ENCODE results near the gene TARDBP.

DNA sequence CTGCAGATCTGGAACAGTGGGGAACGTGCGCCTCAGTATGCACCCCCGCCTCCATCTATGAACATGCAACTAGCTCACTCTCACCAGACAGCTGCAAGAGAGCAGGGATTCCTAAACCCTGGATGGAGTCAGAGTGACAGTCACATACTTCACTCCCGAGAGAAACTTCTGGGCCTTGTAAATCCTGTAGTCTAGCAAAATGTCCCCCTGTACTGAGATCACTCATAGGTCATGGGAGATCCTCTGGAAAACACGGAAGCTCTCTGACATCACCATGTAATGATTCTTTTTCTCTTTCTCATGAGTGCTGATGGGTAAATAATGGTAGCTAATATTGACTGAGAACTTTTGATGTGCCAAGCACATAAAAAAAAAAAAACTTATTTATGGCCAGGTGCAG lies 23.4 kb upstream of the TARDBP start:
- TF ChIP-seq EZH2 (IDR thresholded peaks at IDR 0.05; ENCODE audit: low read depth, unreplicated experiment) (no peak), EZH2phosphoT487 (IDR thresholded peaks at IDR 0.05; ENCODE audit: unreplicated experiment) (no peak), JUNB (IDR thresholded peaks at IDR 0.05; ENCODE audit: unreplicated experiment) (no peak), POLR2AphosphoS5 (IDR thresholded peaks at IDR 0.05; ENCODE audit: low read depth) (no peak), STAT1 (IDR thresholded peaks at IDR 0.05; ENCODE audit: unreplicated experiment) (no peak), ZNF331 (CRISPR knock-in tag; IDR thresholded peaks at IDR 0.05; ENCODE audit: low read depth) (no peak)
- TF ChIP-seq, protein P1, sequence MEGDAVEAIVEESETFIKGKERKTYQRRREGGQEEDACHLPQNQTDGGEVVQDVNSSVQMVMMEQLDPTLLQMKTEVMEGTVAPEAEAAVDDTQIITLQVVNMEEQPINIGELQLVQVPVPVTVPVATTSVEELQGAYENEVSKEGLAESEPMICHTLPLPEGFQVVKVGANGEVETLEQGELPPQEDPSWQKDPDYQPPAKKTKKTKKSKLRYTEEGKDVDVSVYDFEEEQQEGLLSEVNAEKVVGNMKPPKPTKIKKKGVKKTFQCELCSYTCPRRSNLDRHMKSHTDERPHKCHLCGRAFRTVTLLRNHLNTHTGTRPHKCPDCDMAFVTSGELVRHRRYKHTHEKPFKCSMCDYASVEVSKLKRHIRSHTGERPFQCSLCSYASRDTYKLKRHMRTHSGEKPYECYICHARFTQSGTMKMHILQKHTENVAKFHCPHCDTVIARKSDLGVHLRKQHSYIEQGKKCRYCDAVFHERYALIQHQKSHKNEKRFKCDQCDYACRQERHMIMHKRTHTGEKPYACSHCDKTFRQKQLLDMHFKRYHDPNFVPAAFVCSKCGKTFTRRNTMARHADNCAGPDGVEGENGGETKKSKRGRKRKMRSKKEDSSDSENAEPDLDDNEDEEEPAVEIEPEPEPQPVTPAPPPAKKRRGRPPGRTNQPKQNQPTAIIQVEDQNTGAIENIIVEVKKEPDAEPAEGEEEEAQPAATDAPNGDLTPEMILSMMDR (conservative IDR thresholded peaks at IDR 0.05; ENCODE audit: low read depth in 2 of 2), result no peak
- TF ChIP-seq, protein P2, sequence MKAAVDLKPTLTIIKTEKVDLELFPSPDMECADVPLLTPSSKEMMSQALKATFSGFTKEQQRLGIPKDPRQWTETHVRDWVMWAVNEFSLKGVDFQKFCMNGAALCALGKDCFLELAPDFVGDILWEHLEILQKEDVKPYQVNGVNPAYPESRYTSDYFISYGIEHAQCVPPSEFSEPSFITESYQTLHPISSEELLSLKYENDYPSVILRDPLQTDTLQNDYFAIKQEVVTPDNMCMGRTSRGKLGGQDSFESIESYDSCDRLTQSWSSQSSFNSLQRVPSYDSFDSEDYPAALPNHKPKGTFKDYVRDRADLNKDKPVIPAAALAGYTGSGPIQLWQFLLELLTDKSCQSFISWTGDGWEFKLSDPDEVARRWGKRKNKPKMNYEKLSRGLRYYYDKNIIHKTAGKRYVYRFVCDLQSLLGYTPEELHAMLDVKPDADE (IDR thresholded peaks at IDR 0.05), result no peak
- TF ChIP-seq, protein P3, sequence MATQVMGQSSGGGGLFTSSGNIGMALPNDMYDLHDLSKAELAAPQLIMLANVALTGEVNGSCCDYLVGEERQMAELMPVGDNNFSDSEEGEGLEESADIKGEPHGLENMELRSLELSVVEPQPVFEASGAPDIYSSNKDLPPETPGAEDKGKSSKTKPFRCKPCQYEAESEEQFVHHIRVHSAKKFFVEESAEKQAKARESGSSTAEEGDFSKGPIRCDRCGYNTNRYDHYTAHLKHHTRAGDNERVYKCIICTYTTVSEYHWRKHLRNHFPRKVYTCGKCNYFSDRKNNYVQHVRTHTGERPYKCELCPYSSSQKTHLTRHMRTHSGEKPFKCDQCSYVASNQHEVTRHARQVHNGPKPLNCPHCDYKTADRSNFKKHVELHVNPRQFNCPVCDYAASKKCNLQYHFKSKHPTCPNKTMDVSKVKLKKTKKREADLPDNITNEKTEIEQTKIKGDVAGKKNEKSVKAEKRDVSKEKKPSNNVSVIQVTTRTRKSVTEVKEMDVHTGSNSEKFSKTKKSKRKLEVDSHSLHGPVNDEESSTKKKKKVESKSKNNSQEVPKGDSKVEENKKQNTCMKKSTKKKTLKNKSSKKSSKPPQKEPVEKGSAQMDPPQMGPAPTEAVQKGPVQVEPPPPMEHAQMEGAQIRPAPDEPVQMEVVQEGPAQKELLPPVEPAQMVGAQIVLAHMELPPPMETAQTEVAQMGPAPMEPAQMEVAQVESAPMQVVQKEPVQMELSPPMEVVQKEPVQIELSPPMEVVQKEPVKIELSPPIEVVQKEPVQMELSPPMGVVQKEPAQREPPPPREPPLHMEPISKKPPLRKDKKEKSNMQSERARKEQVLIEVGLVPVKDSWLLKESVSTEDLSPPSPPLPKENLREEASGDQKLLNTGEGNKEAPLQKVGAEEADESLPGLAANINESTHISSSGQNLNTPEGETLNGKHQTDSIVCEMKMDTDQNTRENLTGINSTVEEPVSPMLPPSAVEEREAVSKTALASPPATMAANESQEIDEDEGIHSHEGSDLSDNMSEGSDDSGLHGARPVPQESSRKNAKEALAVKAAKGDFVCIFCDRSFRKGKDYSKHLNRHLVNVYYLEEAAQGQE (IDR thresholded peaks at IDR 0.05; ENCODE audit: unreplicated experiment), result no peak
